22Rv1 (cell line): ENCODE results near the gene FAM90A26.
A peak's percentile ranks its signal among the peaks of the same experiment; 100 is the strongest.
"Not testable (repeated sequence)": the region's sequence is repeated elsewhere in the genome, so short reads cannot be mapped to it uniquely, and the experiment has no call there.

Experiments
- H3K27ac ChIP-seq: fragments of 450-650 bp; 2 replicates; pipeline ENCODE4 v1.5.1; 2017
- ZFX ChIP-seq: fragments of 450-650 bp; IDR thresholded peaks from 2 replicates; pipeline ENCODE4 v1.6.1; 2017; ENCODE audit warnings: antibody characterized with exemption, borderline replicate concordance
- TF ChIP-seq, protein P1 (sequence below): fragments of 450-650 bp; IDR thresholded peaks from 2 replicates; pipeline ENCODE4 v1.5.1; 2017; ENCODE audit warnings: mild to moderate bottlenecking

The FAM90A26 gene, protein sequence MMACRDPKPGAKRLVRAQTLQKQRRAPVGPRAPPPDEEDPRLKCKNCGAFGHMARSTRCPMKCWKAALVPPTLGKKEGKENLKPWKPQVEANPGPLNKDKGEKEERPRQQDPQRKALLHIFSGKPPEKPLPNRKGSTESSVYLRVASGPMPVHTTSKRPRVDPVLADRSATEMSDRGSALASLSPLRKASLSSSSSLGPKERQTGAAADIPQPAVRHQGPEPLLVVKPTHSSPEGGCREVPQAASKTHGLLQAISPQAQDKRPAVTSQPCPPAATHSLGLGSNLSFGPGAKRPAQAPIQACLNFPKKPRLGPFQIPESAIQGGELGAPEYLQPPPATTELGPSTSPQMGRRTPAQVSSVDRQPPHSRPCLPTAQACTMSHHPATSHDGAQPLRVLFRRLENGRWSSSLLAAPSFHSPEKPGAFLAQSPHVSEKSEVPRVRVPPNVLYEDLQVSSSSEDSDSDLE

GRCh38 chr4:9169791-9170459 lies at the start of gene FAM90A26:
Gene FAM90A26, plus strand, starts transcription at chr4:9170409. Its CDS starts 2,764 bp downstream, at chr4:9173173.
- not testable (repeated sequence) for H3K27ac ChIP-seq

DNA sequence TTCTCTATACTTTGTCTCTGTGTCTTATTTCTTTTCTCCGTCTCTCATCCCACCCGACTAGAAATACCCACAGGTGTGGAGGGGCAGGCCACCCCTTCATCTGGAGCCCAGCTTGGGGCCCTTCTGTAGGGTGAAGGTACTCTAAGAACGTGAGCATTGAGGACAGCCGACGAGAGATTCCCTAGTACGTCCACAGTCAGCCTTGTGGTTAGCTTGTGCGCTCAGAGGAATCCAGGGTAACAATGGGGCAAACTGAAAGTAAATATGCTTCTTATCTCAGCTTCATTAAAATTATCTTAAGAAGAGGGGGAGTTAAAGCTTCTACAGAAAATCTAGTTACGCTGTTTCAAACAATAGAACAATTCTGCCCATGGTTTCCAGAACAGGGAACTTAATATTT lies 47.5 kb upstream of the FAM90A26 start:
- not testable (repeated sequence) for H3K27ac ChIP-seq

GRCh38 chr4:9123572-9124007 lies 46.6 kb upstream of the FAM90A26 start:
- TF ChIP-seq, protein P1, sequence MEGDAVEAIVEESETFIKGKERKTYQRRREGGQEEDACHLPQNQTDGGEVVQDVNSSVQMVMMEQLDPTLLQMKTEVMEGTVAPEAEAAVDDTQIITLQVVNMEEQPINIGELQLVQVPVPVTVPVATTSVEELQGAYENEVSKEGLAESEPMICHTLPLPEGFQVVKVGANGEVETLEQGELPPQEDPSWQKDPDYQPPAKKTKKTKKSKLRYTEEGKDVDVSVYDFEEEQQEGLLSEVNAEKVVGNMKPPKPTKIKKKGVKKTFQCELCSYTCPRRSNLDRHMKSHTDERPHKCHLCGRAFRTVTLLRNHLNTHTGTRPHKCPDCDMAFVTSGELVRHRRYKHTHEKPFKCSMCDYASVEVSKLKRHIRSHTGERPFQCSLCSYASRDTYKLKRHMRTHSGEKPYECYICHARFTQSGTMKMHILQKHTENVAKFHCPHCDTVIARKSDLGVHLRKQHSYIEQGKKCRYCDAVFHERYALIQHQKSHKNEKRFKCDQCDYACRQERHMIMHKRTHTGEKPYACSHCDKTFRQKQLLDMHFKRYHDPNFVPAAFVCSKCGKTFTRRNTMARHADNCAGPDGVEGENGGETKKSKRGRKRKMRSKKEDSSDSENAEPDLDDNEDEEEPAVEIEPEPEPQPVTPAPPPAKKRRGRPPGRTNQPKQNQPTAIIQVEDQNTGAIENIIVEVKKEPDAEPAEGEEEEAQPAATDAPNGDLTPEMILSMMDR, result peak; percentile 75

DNA sequence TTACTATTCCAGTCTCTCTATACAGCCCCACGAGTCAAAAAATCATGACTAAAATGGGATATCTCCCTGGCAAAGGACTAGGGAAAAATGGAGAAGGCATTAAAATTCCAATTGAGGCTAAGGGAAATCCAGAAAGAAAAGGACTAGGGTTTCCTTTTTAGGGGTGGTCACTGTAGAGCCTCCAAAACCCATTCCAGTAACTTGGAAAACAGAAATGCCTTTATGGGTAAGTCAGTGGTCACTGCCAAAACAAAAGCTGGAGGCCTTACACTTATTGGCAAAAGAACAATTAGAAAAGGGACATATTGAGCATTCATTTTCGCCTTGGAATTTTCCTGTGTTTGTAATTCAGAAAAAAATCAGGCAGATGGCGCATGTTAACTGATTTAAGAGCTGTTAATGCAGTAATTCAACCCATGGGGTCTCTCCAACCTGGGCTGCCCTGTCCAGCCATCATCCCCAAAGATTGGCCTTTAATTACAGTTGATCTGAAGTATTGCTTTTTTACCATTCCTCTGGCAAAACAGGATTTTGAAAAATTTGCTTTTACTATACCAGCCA lies 44.5 kb upstream of the FAM90A26 start:
- H3K27ac ChIP-seq, result not testable (repeated sequence)

More at GRCh38 chr4:9123572-9124007, 46.6 kb upstream of the FAM90A26 start:
- not testable (repeated sequence) for H3K27ac ChIP-seq

GRCh38 chr4:9131420-9131819 lies 38.8 kb upstream of the FAM90A26 start:
- not testable (repeated sequence) for H3K27ac ChIP-seq

DNA sequence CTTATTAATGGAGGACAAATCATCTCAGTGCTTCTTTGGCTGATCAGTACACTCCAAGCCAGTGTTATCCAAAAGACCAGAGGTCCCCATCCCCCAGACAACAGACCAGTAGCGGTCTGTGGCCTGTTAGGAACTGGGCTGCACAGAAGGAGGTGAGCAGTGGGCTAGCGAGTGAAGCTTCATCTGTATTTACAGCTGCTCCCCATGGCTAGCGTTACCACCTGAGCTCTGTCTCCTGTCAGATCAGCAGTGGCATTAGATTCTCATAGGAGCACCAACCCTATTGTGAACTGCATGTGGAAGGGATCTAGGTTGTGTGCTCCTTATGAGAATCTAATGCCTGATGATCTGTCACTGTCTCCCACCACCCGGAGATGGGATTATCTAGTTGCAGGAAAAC lies 37.4 kb upstream of the FAM90A26 start:
- not testable (repeated sequence) for H3K27ac ChIP-seq

GRCh38 chr4:9134011-9134410 lies 36.2 kb upstream of the FAM90A26 start:
- not testable (repeated sequence) for H3K27ac ChIP-seq

GRCh38 chr4:9134556-9134955 lies 35.7 kb upstream of the FAM90A26 start:
- H3K27ac ChIP-seq, result not testable (repeated sequence)

DNA sequence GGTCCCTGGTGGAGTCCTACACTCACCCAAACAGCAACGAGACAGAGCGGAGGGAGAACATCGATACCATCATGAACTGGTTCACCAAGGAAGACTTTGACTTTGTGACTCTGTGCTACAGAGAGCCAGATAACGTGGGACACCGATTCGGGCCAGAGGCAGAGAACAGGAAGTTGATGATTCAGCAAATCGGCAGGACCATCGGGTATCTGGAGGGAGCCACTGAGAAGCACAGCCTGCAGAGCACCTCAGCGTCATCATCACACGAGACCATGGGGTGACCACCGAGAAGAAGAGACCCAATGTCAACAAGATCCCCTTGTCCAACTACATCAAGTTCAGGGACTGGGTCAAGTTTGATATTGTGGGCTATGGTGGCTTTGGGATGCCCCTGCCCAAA lies 29.2 kb upstream of the FAM90A26 start:
- H3K27ac ChIP-seq, result not testable (repeated sequence)

DNA sequence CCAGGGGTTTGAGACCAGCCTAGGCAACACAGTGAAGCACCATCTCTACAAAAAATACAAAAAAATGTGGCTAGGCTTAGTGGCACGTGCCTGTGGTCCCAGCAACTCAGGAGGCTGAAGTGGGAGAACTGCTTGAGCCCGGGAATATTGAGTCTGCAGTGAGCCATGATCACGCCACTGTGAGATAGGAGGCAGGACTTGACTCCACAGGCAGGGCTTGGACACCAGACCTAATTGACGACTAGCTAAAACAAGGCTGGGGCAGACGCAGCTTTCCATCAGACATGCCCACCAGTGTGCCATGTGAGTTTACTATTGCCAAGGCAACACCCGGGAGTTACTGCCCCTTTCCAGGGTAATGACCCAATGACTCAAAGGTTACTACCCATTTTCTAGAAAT lies 27.4 kb upstream of the FAM90A26 start:
- H3K27ac ChIP-seq, result not testable (repeated sequence)

- TF ChIP-seq, protein P1, result no peak
- no peak for TF ChIP-seq ZFX
- no peak overlapping the region for H3K27ac ChIP-seq
Measured at GRCh38 chr4:9143421-9144080, 26.7 kb upstream of the FAM90A26 start.

- no peak overlapping the region for H3K27ac ChIP-seq
- no peak for TF ChIP-seq ZFX
- TF ChIP-seq, protein P1, result no peak
Measured at GRCh38 chr4:9146967-9147366, 23.2 kb upstream of the FAM90A26 start.

DNA sequence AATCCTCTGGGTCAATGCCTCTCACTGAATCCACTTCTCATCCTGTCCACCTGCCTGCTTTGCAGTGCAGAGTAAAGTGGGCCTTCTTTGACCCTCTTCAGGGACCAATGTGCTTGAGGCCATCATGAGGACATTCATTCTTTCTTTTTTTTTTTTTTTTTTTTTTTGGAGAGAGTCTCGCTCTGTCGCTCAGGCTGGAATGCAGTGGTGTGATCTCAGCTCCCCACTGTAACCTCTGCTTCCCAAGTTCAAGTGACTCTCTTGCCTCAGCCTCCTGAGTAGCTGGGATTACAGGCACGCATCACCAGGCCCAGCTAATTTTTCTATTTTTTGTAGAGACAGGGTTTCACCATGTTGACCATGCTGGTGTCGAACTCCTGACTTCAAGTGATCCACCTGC lies 22.8 kb upstream of the FAM90A26 start:
- not testable (repeated sequence) for H3K27ac ChIP-seq

GRCh38 chr4:9148611-9149409 lies 21.4 kb upstream of the FAM90A26 start:
- not testable (repeated sequence) for H3K27ac ChIP-seq

DNA sequence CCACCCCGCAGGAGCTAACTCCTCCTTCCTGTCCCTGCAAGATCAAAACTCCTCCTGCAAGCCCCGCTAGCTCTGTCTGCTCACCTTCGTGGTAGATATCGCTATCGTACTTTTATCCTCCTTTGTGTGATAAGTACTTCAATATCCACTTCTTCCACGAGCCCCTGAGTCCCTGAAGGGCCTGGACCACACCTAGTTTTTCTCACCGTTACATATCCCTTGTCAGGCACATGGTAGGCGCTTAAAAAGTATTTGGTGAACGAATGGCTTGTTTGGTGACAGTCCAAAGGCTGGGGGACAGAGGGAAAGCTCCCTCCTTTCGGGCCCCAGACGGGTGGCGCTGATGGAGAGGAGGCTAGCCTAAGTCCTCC lies 18.4 kb upstream of the FAM90A26 start:
- H3K27ac ChIP-seq, result not testable (repeated sequence)
